DMS114 treated with DMSO at 0.1 percent for 48 hours (cell line): ENCODE measurements around the gene ENTPD7.

Experiments used
- DNase-seq: peaks from one replicate; lab custom pipeline; 2025; ENCODE audit not compliant: unreplicated experiment; lab: John Stamatoyannopoulos, UW

ENTPD7 gene

DNA sequence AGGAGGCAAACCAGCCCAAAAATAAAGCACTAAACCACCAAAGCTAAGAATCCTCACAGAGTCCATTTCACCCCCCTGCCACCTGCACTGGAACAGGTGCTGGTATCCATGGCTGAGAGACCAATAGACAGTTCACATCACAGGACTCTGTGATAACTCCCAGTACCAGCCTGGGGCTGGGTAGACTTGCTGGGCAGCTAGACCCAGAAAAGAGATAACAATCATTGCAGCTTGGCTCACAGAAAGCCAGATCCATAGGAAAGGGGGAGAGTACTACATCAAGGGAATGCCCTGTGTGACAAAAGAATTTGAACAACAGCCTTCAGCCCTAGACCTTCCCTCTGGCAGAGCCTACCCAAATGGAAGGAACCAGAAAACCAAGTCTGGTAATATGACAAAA lies 25.5 kb upstream of the ENTPD7 start:
- DNase-seq: no peak

- no peak for DNase-seq
Measured at GRCh38 chr10:99647601-99648151, 11.6 kb upstream of the ENTPD7 start.

- no peak for DNase-seq
Measured at GRCh38 chr10:99648717-99649116, 10.6 kb upstream of the ENTPD7 start.

- DNase-seq: no peak
Measured at GRCh38 chr10:99652800-99653390, 6.4 kb upstream of the ENTPD7 start.

DNA sequence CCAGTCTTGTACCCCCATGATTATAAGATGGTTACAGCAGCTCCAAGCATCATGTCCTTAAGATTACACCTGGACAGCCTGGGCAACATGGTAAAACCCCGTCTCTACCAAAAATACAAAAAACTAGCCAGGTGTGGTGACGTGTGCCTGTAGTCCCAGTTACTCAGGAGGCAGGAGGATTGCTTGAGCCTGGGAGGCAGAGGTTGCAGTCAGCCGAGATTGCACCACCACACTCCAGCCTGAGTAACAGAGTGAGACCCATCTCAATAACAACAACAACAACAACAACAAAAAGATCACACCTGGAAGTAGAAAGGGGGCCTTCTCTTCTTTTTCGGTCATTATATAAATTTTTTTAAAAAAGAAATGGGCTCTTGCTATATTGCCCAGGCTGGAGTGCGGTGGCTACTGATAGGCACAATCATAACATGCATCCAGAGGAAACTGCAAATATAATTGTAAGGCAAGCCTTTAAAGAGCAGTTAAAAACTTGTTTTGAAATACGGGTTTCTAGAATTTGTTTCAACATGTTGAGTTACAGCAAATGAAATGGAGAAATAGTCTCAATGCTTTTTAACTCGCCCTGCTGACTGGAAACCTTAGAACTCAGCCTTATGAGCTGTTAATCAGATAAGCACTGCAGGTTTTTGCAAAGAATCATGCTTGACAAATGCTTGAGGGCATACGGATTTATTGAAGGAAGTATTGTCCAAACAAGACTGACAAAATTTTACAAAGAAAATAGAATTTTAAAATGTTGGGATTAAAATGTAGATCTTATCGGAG lies 4.7 kb upstream of the ENTPD7 start:
- no peak for DNase-seq

GRCh38 chr10:99656199-99657064 lies 2.9 kb upstream of the ENTPD7 start:
- no peak for DNase-seq

- DNase-seq: no peak
Measured at GRCh38 chr10:99658622-99659030, 683 bp upstream of the ENTPD7 start.

- DNase-seq: no peak
Measured at GRCh38 chr10:99659868-99660366, 608 bp downstream of the ENTPD7 start.

DNA sequence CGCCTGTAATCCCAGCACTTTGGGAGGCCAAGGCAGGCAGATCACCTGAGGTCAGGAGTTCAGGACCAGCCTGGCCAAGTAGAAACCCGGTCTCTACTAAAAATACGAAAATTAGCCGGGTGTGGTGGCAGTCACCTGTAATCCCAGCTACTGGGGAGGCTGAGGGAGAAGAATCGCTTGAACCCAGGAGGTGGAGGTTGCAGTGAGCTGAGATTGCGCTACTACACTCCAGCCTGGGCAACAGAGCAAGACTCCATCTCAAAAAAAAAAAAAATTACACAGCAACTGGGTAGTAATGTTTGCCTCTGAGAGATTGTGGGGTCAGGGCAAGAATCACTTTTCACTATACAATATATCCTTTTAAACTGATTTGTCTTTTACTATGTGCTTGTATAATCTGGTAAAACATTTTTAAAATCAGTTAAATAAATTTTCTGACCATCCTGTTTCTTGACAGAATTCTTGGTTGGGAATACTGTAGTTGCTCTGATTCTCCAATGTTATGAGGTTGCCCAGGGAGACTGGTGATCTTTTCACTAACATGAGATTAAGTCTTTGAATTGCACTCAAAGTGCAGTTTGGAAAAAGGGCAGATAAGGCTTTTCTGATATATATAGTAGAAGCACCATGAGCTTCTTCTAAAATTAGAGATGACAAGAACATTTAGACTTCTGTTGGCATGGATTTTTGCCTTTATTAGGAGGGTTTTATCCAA lies 1.5 kb downstream of the ENTPD7 start:
- no peak for DNase-seq

- no peak for DNase-seq
Measured at GRCh38 chr10:99661377-99661763, 2.1 kb downstream of the ENTPD7 start.

DNA sequence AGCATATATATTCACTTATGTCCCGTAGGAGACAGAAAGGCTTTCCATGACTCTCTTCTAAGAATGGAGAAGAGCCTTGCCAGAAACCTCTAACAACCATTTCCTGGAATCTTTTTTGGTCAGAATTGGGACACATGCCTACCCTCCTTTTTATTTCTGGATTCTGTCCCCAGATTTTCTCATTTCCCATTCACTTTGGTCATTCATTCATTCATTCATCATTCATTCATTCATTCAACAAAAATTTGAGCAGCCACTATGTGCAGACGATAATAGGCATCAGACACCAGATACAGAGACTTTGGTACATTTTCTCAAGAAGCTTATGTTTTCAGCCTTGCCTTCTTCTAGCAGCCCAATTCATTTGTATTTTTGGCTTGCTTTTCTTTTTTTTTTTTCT lies 6.0 kb downstream of the ENTPD7 start:
- no peak for DNase-seq

GRCh38 chr10:99667108-99667751 lies 7.9 kb downstream of the ENTPD7 start:
- no peak for DNase-seq

GRCh38 chr10:99671386-99671785 lies 12.1 kb downstream of the ENTPD7 start:
- no peak for DNase-seq

- DNase-seq: no peak
Measured at GRCh38 chr10:99672884-99673283, 13.6 kb downstream of the ENTPD7 start.

GRCh38 chr10:99673492-99673891 lies 14.2 kb downstream of the ENTPD7 start:
- no peak for DNase-seq

DNA sequence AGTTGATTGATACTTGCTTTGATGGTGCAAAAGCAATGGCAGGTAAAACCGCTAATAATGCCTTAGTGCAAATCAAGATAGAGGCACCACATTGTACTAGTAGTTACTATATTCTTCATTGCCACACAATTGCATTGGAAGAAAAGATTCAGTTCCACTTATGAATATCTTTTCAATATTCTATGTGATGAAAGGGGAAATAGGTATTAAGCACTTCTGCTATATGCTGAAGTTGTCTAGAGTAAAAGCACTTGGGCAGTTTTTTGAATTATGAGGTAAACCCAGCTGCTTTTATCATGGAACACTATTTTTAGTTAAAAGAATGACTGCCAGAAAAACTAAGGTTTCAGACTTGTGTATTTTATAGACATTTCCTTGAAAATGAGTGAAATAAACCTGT lies 15.5 kb downstream of the ENTPD7 start:
- DNase-seq: no peak

DNA sequence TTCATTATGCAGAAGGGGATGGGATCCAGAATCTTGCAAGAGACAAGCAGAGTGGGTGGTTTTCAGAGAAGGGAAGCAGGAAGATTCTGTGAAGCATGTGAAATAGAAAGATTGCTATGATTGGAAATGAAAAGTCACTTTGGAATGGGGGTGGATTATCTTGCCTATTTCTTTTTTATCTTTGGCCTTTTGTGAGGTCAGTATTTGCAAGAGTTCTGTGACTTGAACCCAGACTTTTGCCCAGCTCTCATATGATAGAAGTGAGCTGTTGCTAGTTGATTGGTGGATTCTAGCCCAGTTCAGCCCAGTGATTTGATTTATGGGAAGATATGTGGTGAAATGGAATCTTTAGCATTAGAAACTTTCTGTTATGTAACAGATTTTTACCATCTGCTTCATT lies 17.1 kb downstream of the ENTPD7 start:
- DNase-seq: no peak

GRCh38 chr10:99676895-99677294 lies 17.6 kb downstream of the ENTPD7 start:
- no peak for DNase-seq

DNA sequence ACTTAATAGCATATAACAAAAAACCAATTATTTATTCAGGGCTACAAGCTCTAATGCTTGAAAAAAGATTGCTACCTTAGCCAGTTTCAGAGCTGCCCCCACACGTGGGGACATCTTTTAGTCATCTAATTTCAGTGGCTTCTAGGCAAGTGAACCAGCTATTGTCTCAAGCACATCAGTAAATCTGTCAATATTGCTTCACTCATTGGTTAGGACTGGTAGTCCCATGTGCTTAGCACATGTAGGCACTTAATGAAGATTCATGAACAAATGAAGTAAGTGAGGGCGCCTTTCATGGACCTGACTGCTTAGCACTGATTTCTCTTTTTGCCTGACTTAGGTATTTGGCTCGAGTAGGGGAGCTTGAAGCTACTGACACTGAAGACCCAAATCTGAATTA lies 19.6 kb downstream of the ENTPD7 start:
- DNase-seq: no peak

GRCh38 chr10:99681553-99681952 lies 22.2 kb downstream of the ENTPD7 start:
- DNase-seq: no peak
